CD4-positive, CD25-positive, alpha-beta regulatory T cell (primary cell): ENCODE measurements around the gene STAG1. TPM values are rescaled to one million over a fixed set of nuclear protein-coding genes. Genes with fewer than 3 reads are reported as not detected.
"Not testable (repeated sequence)": the region's sequence is repeated elsewhere in the genome, so short reads cannot be mapped to it uniquely, and the experiment has no call there.

ENCODE experiments used
- ATAC-seq, 2 donors: fragments of 150-1000 bp; cut with Tn5 transposase; one replicate each; pipeline ENCODE4 v1.10.0; 2021; ENCODE audit warnings: low read depth in 2 of 2, moderate number of reproducible peaks in 2 of 2, moderate library complexity in 1 of 2
- DNase-seq, 3 donors: peaks; one replicate each; pipeline versions ENCODE4 v3.0.0 to v3.0.0-alpha.2; 2012 to 2022; ENCODE audit warnings: mixed read lengths in 1 of 3
- H3K27ac ChIP-seq: one replicate; pipeline ENCODE4 v1.7.0; 2013; ENCODE audit warnings: mild to moderate bottlenecking, low read length; ENCODE audit not compliant: insufficient read depth, poor library complexity, severe bottlenecking
- H3K27me3 ChIP-seq: one replicate; pipeline ENCODE4 v1.7.0; 2013; ENCODE audit warnings: low read length; ENCODE audit not compliant: control insufficient read depth, insufficient read depth
- H3K36me3 ChIP-seq: one replicate; pipeline ENCODE4 v1.7.0; 2013; ENCODE audit warnings: mild to moderate bottlenecking, low read length, moderate library complexity; ENCODE audit not compliant: control insufficient read depth, insufficient read depth
- H3K4me1 ChIP-seq: 2 replicates; pipeline ENCODE4 v1.7.0; 2013; ENCODE audit warnings: mild to moderate bottlenecking, low read length; ENCODE audit not compliant: insufficient read depth, control insufficient read depth, poor library complexity, severe bottlenecking
- H3K4me3 ChIP-seq: one replicate; pipeline ENCODE4 v1.7.0; 2013; ENCODE audit warnings: low read depth, mild to moderate bottlenecking, low read length, moderate library complexity
- H3K9me3 ChIP-seq, 2 experiments: 1 replicate in 1 of 2; 2 replicates in 1 of 2; pipeline ENCODE4 v1.7.0; 2013; ENCODE audit warnings: low read length in 2 of 2, mild to moderate bottlenecking in 1 of 2, moderate library complexity in 1 of 2; ENCODE audit not compliant: control insufficient read depth in 2 of 2
- H3K27ac Mint-ChIP-seq, 3 donors: one replicate each; pipeline ENCODE4 v1.8.0; 2020 to 2022; ENCODE audit warnings: mild to moderate bottlenecking in 3 of 3, mixed read lengths in 3 of 3, moderate library complexity in 2 of 3
- H3K27me3 Mint-ChIP-seq: one replicate; pipeline ENCODE4 v1.8.0; 2022; ENCODE audit warnings: mild to moderate bottlenecking, mixed read lengths
- H3K36me3 Mint-ChIP-seq: one replicate; pipeline ENCODE4 v1.8.0; 2020; ENCODE audit warnings: mixed read lengths
- H3K4me1 Mint-ChIP-seq, 4 donors: one replicate each; pipeline ENCODE4 v1.8.0; 2020 to 2022; ENCODE audit warnings: mixed read lengths in 4 of 4, mild to moderate bottlenecking in 1 of 4
- H3K4me3 Mint-ChIP-seq, 4 donors: one replicate each; pipeline ENCODE4 v1.8.0; 2020 to 2022; ENCODE audit warnings: mild to moderate bottlenecking in 4 of 4, mixed read lengths in 4 of 4, moderate library complexity in 3 of 4
- H3K9me3 Mint-ChIP-seq, 7 donors: one replicate each; pipeline ENCODE4 v1.8.0; 2020 to 2022; ENCODE audit warnings: mixed read lengths in 7 of 7, mild to moderate bottlenecking in 3 of 7, moderate library complexity in 2 of 7
- polyA plus RNA-seq, 4 donors: library from polyadenylated mRNA; unstranded; fragments of 300-500 nt; fragmentation: Illumina TruSeq; gene quantifications; one replicate each; pipeline ENCODE4 v1.2.3, GENCODE V29; 2021
- total RNA-seq: library from RNA; stranded (reverse); gene quantifications from one replicate; pipeline ENCODE4 v1.2.3, GENCODE V29; 2022

Gene STAG1
- total and polyA plus RNA-seq, 5 donors from 2014 or later: 16.0 to 58.6 (median 21.3) TPM

DNA sequence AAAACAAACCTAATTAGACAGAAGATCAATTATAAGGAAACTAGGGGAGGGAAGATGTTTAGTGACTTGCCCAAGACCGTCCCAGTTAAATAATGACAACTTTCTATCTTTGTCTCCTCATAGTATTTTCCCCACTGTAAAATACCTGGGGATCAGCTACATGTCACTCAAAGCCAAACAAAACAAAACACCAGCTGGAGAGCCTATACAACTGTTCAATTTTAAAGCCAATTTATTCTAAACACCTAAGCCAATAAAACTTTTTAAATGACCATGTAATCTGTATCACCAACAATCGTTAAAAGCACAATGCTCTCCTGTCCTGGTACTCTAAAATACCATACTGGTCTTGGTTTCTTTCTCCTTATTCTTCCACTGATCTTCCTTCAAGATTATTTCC, 168.4 kb downstream of the STAG1 start:
- Mint-ChIP-seq H3K27ac (no peak overlapping the region), H3K27me3 (no peaks in the 10 kb centered on the region), H3K9me3 (peaks cover 0 to 1% (median 0%) of the 10 kb centered on the region in 7 donors), H3K4me1 (peaks cover 5 to 16% (median 11%) of the 10 kb centered on the region in 4 donors), H3K36me3 (peaks cover 38% of the 10 kb centered on the region), H3K4me3 (no peak overlapping the region)
- H3K27ac ChIP-seq: no peak overlapping the region
- no peaks in the 10 kb centered on the region for H3K27me3 ChIP-seq
- H3K4me1 ChIP-seq: no peaks in the 10 kb centered on the region
- H3K9me3 ChIP-seq: no peaks in the 10 kb centered on the region
- H3K36me3 ChIP-seq: peaks cover 4% of the 10 kb centered on the region
- no peak overlapping the region for H3K4me3 ChIP-seq
- no peak for DNase-seq
- no peak for ATAC-seq

DNA sequence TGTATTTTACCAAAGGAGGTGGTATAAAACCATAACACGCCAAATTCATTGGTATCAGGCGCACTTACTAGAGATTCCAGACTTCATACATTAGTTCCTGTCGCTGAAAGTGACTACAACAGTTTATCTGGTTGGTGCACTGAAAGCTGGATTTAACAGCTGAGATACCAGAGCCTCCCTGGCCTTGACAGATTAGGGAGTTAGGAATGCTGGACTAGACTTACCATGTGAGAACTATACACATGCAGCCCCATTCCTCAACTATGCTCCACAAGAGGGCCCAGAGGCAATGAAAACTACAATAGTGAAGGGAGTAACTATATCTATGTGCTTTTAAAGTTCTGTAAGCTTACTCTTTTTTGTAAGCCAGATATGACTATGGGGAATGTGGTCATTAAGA, 174.4 kb downstream of the STAG1 start:
- Histone ChIP-seq H3K27me3 (no peaks in the 10 kb centered on the region), H3K9me3 (no peaks in the 10 kb centered on the region), H3K4me3 (no peak overlapping the region), H3K4me1 (no peaks in the 10 kb centered on the region), H3K27ac (no peak overlapping the region), H3K36me3 (peaks cover 2% of the 10 kb centered on the region)
- peaks cover 18% of the 10 kb centered on the region for H3K36me3 Mint-ChIP-seq
- H3K4me1 Mint-ChIP-seq: peaks cover 2 to 9% (median 6%) of the 10 kb centered on the region in 4 donors
- H3K27me3 Mint-ChIP-seq: no peaks in the 10 kb centered on the region
- DNase-seq: no peak
- no peak overlapping the region for H3K4me3 Mint-ChIP-seq
- peaks cover 0 to 4% (median 0%) of the 10 kb centered on the region in 7 donors for H3K9me3 Mint-ChIP-seq
- peak overlapping the region in 1 of 3 donors; percentile 5 for H3K27ac Mint-ChIP-seq
- ATAC-seq: no peak

DNA sequence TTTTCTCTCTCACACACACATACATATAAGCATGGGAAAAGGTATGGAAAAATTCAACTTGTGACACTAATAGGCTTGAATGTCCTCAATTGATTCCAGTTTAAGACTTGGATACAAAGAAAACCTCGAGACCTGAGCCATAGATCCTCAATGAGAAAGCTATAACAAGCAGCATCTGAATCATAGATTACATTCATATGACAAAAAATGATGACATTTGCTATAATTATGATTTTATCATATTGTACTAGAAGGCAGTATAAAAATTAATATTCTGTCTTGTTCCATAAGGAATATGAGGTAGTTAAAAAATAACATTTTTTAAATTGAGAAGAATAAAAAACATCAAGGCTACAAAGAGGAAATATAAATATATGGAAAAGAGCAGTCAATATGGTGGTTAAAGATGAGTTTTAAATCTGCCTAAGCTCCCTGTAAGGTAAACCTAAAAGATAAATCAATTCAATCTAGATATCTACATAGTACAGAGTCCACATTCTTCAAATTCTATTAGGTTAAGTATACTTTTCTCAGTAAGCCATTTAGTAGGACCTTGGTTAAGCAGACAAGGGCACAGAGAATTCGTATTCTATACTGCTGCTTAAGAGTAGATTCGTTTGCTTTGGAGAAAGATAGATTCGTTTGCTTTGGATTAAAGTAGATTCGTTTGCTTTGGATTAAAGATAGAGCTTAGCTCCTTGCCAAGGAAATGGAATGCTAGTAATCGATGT, 175.7 kb downstream of the STAG1 start:
- Mint-ChIP-seq H3K4me1 (peaks cover 2 to 9% (median 6%) of the 10 kb centered on the region in 4 donors), H3K4me3 (no peak overlapping the region), H3K27ac (peak overlapping the region in 1 of 3 donors; percentile 9), H3K27me3 (no peaks in the 10 kb centered on the region), H3K36me3 (peaks cover 21% of the 10 kb centered on the region), H3K9me3 (peaks cover 0 to 4% (median 0%) of the 10 kb centered on the region in 7 donors)
- Histone ChIP-seq H3K9me3 (no peaks in the 10 kb centered on the region), H3K4me1 (no peaks in the 10 kb centered on the region), H3K27ac (peak overlapping the region; percentile 33), H3K27me3 (no peaks in the 10 kb centered on the region), H3K4me3 (no peak overlapping the region), H3K36me3 (peaks cover 6% of the 10 kb centered on the region)
- no peak for ATAC-seq
- no peak for DNase-seq

DNA sequence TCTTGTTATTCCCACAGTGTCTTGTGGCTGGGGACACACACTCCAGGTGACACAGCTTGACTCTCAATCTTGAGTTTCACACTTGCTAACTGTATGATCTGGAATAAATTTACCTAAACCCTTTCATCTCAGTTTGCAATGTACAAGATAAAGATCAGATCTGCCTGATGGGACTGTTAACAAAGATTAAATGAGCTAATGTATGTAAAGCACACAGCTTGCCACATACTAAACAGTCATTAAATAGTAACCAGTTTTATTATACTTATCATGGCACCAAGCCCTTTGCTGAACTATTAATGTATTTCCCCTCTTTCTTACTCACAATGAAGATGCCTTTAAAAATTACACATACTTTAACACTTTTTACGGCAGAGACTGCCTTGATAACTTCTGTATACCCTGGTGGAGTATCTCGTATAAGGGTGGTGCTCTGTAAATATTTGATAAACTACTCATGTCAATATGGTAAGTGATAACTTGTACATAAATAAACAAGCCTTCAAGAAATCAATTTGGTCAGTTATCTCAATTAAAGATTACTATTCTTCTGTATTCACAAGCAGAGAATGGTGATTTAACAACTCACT, 184.5 kb downstream of the STAG1 start:
- H3K4me1 Mint-ChIP-seq: peaks cover 5 to 24% (median 8%) of the 10 kb centered on the region in 4 donors
- H3K4me3 Mint-ChIP-seq: no peak overlapping the region
- H3K27me3 Mint-ChIP-seq: no peaks in the 10 kb centered on the region
- ATAC-seq (no peak), DNase-seq (no peak)
- peak overlapping the region in 1 of 3 donors; percentile 0 for H3K27ac Mint-ChIP-seq
- peaks cover 11% of the 10 kb centered on the region for H3K36me3 ChIP-seq
- H3K9me3 Mint-ChIP-seq: peaks cover 0 to 2% (median 0%) of the 10 kb centered on the region in 7 donors
- peaks cover 54% of the 10 kb centered on the region for H3K36me3 Mint-ChIP-seq
- no peak overlapping the region for H3K4me3 ChIP-seq
- H3K4me1 ChIP-seq: no peaks in the 10 kb centered on the region
- H3K27ac ChIP-seq: no peak overlapping the region
- no peaks in the 10 kb centered on the region for H3K27me3 ChIP-seq
- H3K9me3 ChIP-seq: no peaks in the 10 kb centered on the region

DNA sequence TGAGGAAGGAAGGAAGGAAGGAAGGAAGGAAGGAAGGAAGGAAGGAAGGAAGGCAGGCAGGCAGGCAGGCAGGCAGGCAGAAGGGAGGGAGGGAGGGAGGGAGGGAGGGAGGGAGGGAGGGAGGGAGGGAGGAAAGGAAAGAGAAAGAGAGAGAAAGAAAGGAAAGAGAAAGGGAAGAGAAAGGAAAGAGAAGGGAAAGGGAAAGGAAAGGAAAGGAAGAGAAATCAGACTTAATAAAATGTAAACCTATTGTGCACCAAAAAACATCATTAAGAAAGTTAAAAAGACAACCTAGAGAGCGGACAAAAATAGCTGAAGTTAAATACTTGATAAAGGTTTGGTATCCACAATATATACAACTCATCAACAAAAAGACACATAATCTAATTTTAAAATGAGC, 187.2 kb downstream of the STAG1 start:
- not testable (repeated sequence) for H3K27me3 Mint-ChIP-seq, H3K9me3 Mint-ChIP-seq, H3K27ac Mint-ChIP-seq, H3K4me3 Mint-ChIP-seq, DNase-seq, H3K36me3 ChIP-seq, H3K27ac ChIP-seq, H3K9me3 ChIP-seq, ATAC-seq, H3K4me3 ChIP-seq, H3K27me3 ChIP-seq, H3K4me1 ChIP-seq
- peaks cover 38% of the 10 kb centered on the region for H3K36me3 Mint-ChIP-seq
- peaks cover 9 to 40% (median 12%) of the 10 kb centered on the region in 4 donors for H3K4me1 Mint-ChIP-seq

DNA sequence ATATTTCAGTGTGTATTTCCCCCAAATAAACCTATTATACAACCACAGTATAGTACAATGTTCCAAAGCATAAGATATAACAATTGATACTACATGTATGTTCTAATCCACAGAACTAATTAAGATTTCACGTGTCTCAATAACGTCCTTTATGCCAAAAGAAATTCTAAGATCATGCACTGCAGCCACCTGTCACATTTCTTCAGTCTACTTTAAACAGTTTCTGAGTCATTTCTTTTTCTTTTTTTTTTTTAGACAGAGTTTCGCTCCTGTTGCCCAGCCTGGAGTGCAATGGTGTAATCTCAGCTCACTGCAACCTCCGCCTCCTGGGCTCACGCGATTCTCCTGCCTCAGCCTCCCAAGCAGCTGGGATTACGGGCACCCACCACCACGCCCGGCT, 190.2 kb downstream of the STAG1 start:
- no peaks in the 10 kb centered on the region for H3K27me3 ChIP-seq
- H3K4me3 ChIP-seq: no peak overlapping the region
- H3K27ac ChIP-seq: no peak overlapping the region
- DNase-seq: no peak
- H3K36me3 ChIP-seq: peaks cover 3% of the 10 kb centered on the region
- H3K4me3 Mint-ChIP-seq: no peak overlapping the region
- H3K36me3 Mint-ChIP-seq: peaks cover 31% of the 10 kb centered on the region
- H3K27ac Mint-ChIP-seq: no peak overlapping the region
- ATAC-seq: no peak
- H3K9me3 ChIP-seq: no peaks in the 10 kb centered on the region
- H3K9me3 Mint-ChIP-seq: peaks cover 0 to 2% (median 0%) of the 10 kb centered on the region in 7 donors
- H3K4me1 Mint-ChIP-seq: peaks cover 9 to 39% (median 18%) of the 10 kb centered on the region in 4 donors
- H3K4me1 ChIP-seq: no peaks in the 10 kb centered on the region
- H3K27me3 Mint-ChIP-seq: no peaks in the 10 kb centered on the region

DNA sequence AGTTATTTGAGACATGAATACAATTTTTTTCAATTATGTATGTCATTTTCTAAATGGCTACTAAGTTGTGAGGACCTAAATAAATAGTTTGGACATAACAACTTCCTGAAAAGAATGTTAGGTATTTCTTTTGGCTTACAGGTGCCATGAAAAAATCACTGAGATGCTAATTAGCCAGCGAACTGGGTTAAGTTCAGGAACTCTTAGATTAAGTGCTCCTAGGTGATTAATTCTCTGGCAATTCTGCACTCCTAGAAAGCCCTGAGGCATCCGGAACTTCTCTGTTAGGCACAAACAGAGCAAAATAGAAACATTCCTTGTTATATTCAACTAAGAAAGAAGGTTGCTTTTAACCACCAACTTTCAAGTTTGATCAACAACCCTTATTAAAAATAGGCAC, 192.3 kb downstream of the STAG1 start:
- ATAC-seq (no peak), DNase-seq (no peak)
- Mint-ChIP-seq H3K27me3 (no peaks in the 10 kb centered on the region), H3K4me3 (no peak overlapping the region), H3K4me1 (peaks cover 6 to 35% (median 16%) of the 10 kb centered on the region in 4 donors), H3K9me3 (no peaks in the 10 kb centered on the region), H3K36me3 (peaks cover 22% of the 10 kb centered on the region), H3K27ac (no peak overlapping the region)
- Histone ChIP-seq H3K27ac (no peak overlapping the region), H3K27me3 (no peaks in the 10 kb centered on the region), H3K9me3 (no peaks in the 10 kb centered on the region), H3K4me3 (no peak overlapping the region), H3K36me3 (no peaks in the 10 kb centered on the region), H3K4me1 (no peaks in the 10 kb centered on the region)
